ENCODE measurements around the gene SULT1A4. TPM values are rescaled to one million over a fixed set of nuclear protein-coding genes. Genes with fewer than 3 reads are reported as not detected.

SULT1A4 gene
- polyA plus RNA-seq, 12 donors: 2.6 to 13.8 (median 7.1) TPM; not detected in 2

Other genes with a start within 250 kb of the SULT1A4 start
- gene NPIPB11, start 53.2 kb upstream of the SULT1A4 start, polyA plus RNA-seq (ENCODE audit: insufficient read length in 12 of 12): 1 to 10 TPM in 5 of 12 donors, under 1 TPM in 5, not detected in 2; 0.27 to 4.5 (median 1.1) TPM
- gene BOLA2, start 5.6 kb upstream of the SULT1A4 start, polyA plus RNA-seq (ENCODE audit: insufficient read length in 12 of 12): 1 to 10 TPM in 10 of 12 donors, not detected in 2; 2.4 to 7.9 (median 4.6) TPM
- 10 to 100 TPM in 3 of 12 donors, 1 to 10 TPM in 8, not detected in 1; 2.4 to 27.6 (median 7.3) TPM for gene SLX1B, start 5.4 kb upstream of the SULT1A4 start, polyA plus RNA-seq (ENCODE audit: insufficient read length in 12 of 12)
- 100 to 1,000 TPM in 1 of 12 donors, 10 to 100 TPM in 9, 1 to 10 TPM in 1, not detected in 1; 9.9 to 124 (median 27.0) TPM for gene NPIPB12, start 46.5 kb downstream of the SULT1A4 start, polyA plus RNA-seq (ENCODE audit: insufficient read length in 12 of 12)
- 1 to 10 TPM in 3 of 12 donors, under 1 TPM in 7, not detected in 2; 0.72 to 8.2 (median 0.88) TPM for gene SPN, start 203.3 kb downstream of the SULT1A4 start, polyA plus RNA-seq (ENCODE audit: insufficient read length in 12 of 12)
- gene QPRT, start 219.3 kb downstream of the SULT1A4 start, polyA plus RNA-seq (ENCODE audit: insufficient read length in 12 of 12): 100 to 1,000 TPM in 1 of 12 donors, 10 to 100 TPM in 10, not detected in 1; 42.0 to 115 (median 54.3) TPM

All from muscle of arm (tissue), 12 donors.